HG03521 (cell line): Measurements from ENCODE around the gene SNRPA1.

Experiments used
- ATAC-seq: cut with Tn5 transposase; IDR thresholded peaks from one replicate; pipeline ENCODE4 v1.9.1; 2021; ENCODE audit warnings: mild to moderate bottlenecking, moderate library complexity; ENCODE audit not compliant: unreplicated experiment

Gene SNRPA1

GRCh38 chr15:101244036-101244781, 50.8 kb downstream of the SNRPA1 start:
- ATAC-seq = no peak

GRCh38 chr15:101243420-101243819, 51.6 kb downstream of the SNRPA1 start:
- ATAC-seq = no peak

- no peak for ATAC-seq
Observed at GRCh38 chr15:101242999-101243336, 52.1 kb downstream of the SNRPA1 start.

- ATAC-seq = no peak
Observed at GRCh38 chr15:101242160-101242998, 52.7 kb downstream of the SNRPA1 start.

GRCh38 chr15:101240358-101240757, 54.7 kb downstream of the SNRPA1 start:
- no peak for ATAC-seq

GRCh38 chr15:101239724-101240136, 55.3 kb downstream of the SNRPA1 start:
- ATAC-seq = no peak

GRCh38 chr15:101237251-101237650, 57.8 kb downstream of the SNRPA1 start:
- no peak for ATAC-seq

- ATAC-seq = no peak
Observed at GRCh38 chr15:101233651-101234280, 61.3 kb downstream of the SNRPA1 start.

GRCh38 chr15:101232677-101233076, 62.4 kb downstream of the SNRPA1 start:
- no peak for ATAC-seq
